Heart left ventricle (tissue), 13 donors: ENCODE data around the gene HSD17B2.

Experiments
- CTCF ChIP-seq, 12 donors: fragments of 200-600 bp; sonication (generic) in 4 of 12; IDR thresholded peaks; one replicate each; pipeline versions ENCODE4 v1.5.0 to v1.8.0; 2018 to 2022; ENCODE audit warnings: antibody characterized with exemption in 12 of 12, mild to moderate bottlenecking in 5 of 12
- POLR2A ChIP-seq, 2 donors: fragments of 450-650 bp; IDR thresholded peaks; one replicate each; pipeline ENCODE4 v1.6.1; 2017; ENCODE audit warnings: antibody characterized with exemption in 2 of 2, mild to moderate bottlenecking in 2 of 2, moderate library complexity in 2 of 2
- donor health status: ischemic (EF 13 %, LVEDD 7.1; RV severe dilation, severe dysfunction).
- donor health status: DM: no; HTN: yes; CAD: no.
- donor health status: DM: no; HTN: no; CAD: no.
- donor health status: ischemic (EF 25% LVEDD 6.9; RV normal size, moderate dysfunction).
- donor health status: ischemic (EF 25% LVEDD 5.7; RV mildly dilated, moderate dysfunction).
- donor health status: ischemic (EF 35%, LVEDD 5.7; RV mildly dilated, moderate dysfunction).
- donor health status: nonischemic (EF 11% LVEDD 7.7; RV severe dilation, severe dysfunction).
- donor health status: DM: yes; HTN: yes; CAD: no.
- donor health status: PGD.
- donor health status: ischemic (EF 29% LVEDD 5.4; RV normal size, mild dysfunction).
- donor health status: nonischemic (EF 23%, LVEDD 6.1; RV moderate dilation, normal function).

DNA sequence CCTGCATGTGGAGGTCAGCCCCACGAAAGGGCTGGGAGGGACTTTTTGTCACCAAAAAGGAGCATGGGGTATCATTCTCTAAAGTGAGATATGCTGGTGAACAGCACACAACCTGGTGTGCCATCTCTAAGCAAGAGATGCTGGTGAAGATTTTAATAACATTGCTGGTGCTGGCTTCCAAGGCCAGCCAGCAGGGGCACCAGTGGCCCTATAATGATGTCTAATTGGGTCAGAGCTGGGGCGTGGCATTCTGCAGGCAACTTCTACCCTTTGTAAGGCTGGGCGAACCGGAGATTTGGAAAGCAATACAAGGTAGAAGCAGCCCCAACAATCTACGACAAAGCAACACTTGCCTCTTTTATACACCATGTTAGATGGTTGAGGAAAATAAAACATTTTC lies 40.6 kb upstream of the HSD17B2 start:
- TF ChIP-seq POLR2A (IDR thresholded peaks at IDR 0.05) (no peak), CTCF (IDR thresholded peaks at IDR 0.05) (no peak)
